DND-41 (cell line): Measurements from ENCODE around the gene ACAP1.

Source experiments
- EZH2 ChIP-seq: IDR thresholded peaks from 3 replicates; pipeline ENCODE4 v1.6.1; 2012; ENCODE audit warnings: borderline replicate concordance, low read depth, mild to moderate bottlenecking, moderate library complexity, low read length, inconsistent platforms; ENCODE audit not compliant: severe bottlenecking
- TF ChIP-seq, protein P1 (sequence below): IDR thresholded peaks from 2 replicates; pipeline ENCODE4 v1.5.1; 2012; ENCODE audit warnings: borderline replicate concordance, low read length, moderate library complexity, mild to moderate bottlenecking; ENCODE audit not compliant: poor library complexity, severe bottlenecking; ENCODE audit errors: extremely low read depth

DNA sequence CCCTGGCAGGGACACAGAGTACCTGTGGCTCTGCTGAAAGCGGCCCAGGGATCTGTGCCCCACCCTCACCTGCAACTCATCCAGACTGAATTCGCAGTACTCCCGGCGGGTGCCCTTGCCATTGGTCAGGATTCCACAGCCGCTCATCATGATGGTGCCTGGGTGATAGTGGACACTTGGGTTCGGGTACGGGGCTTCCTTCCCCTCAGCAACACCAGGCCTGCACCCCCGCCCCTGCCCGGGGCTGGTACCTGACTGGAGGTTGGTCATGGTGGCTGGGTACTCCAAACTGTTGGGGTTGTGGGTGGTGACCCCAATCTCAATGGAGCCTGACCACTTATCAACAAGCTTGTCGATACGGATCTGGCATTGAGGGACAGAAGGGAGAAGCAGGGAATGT is 10.1 kb upstream of the ACAP1 start:
- TF ChIP-seq, protein P1, sequence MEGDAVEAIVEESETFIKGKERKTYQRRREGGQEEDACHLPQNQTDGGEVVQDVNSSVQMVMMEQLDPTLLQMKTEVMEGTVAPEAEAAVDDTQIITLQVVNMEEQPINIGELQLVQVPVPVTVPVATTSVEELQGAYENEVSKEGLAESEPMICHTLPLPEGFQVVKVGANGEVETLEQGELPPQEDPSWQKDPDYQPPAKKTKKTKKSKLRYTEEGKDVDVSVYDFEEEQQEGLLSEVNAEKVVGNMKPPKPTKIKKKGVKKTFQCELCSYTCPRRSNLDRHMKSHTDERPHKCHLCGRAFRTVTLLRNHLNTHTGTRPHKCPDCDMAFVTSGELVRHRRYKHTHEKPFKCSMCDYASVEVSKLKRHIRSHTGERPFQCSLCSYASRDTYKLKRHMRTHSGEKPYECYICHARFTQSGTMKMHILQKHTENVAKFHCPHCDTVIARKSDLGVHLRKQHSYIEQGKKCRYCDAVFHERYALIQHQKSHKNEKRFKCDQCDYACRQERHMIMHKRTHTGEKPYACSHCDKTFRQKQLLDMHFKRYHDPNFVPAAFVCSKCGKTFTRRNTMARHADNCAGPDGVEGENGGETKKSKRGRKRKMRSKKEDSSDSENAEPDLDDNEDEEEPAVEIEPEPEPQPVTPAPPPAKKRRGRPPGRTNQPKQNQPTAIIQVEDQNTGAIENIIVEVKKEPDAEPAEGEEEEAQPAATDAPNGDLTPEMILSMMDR: no peak
- no peak for TF ChIP-seq EZH2
